Islet precursor cell (in vitro differentiated cells): ENCODE results near the gene MRPL34.

ENCODE experiments used
- DNase-seq: peaks from one replicate; pipeline ENCODE4 v3.0.0-alpha.2; 2018

The MRPL34 gene

DNA sequence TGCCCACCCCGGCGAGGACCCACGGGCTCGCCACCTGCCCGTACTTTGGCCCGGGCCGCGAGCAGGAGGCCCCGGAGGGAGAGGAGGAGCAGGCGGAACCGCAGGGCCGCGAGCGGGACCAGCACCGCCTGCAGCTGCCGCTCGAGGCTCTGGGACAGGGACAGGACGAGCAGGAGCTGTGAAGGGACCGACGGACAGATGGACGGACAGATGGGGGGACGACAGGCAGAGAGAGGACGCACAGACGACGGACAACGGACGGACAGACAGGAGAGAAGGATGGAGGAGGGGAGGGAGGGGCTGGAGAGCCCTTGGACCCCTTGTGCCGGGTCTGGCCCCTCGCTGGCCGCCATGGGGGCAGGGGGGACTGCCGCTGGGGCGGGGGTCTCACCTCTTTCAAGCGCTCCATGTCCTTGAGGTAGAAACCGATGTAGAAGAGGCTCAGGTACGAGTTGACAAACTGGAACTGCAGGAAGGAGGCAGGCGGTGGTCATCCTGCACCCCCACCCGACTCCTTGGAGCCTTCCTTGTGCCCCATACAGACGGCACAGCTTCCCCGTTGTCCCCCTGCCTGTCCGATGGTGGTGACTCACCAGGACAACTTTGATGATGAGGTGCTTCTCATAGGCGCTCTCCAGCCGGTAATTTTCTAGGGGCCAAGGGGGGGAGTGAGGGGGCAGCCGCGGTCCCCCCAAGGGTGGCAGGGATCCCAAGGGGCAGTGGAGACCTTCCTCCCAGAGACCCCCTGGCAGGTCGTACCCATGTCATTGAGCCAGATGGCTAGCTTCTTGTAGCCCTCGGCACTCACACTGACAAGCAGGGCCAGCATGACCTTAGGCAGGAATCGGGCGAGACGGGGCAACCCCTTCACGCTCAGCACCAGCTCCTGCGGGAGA is 23.9 kb downstream of the MRPL34 start:
- no peak for DNase-seq

DNA sequence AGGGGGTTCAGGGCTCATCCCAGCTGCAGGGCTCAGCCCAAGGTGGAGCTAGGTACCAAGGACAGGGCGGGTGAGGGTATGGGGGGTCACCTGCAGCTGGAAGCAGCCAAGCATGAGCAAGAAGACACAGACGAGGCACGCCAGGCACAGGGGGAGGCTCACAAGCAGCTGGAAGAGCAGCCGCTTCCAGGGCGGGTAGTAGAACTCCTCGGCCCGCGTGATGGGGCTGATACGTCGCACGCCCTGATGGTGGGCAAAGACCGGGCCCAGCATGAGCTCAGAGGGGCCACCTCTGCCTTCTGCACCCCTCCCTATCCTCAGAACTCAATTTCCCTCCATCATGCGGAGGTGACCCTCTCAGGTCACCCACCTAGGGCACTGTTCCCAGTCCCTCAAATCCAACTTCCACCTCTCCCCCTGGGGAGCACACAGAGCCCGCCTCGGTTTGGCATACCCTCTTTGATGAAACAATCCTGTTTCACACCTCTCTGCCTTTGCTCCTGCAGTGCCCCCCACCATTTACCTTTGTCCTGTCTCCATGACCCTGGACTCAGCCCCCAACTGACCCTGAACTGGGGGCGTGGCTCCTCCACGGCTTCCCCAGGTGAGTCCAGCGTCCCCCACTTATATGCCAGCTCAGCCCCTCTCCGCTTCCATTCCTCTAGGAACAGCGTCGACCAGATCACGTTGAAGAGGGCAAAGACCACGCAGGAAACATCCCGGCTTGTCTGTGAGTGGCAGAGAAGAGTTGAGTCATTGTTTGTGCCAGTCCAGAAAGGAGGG is 24.8 kb downstream of the MRPL34 start:
- no peak for DNase-seq

- DNase-seq, result no peak
These were observed 25.4 kb downstream of the MRPL34 start for GRCh38 chr19:17331045-17331558.

DNA sequence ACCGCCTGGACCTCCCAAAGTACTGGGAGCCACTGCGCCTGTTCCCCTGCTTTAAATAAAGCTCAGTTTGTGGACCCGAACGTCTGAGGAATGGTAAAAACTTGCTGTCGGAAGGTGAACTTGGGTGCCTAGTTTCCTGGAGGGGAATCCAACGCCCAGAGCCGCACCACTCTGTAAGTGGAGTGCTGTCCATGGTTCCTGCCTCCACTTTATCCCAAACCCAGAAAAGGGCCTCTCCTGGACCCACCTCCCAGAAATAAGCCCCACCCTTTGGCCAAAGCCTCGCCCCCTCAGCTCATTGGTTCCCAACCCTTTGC is 26.6 kb downstream of the MRPL34 start:
- no peak for DNase-seq

DNA sequence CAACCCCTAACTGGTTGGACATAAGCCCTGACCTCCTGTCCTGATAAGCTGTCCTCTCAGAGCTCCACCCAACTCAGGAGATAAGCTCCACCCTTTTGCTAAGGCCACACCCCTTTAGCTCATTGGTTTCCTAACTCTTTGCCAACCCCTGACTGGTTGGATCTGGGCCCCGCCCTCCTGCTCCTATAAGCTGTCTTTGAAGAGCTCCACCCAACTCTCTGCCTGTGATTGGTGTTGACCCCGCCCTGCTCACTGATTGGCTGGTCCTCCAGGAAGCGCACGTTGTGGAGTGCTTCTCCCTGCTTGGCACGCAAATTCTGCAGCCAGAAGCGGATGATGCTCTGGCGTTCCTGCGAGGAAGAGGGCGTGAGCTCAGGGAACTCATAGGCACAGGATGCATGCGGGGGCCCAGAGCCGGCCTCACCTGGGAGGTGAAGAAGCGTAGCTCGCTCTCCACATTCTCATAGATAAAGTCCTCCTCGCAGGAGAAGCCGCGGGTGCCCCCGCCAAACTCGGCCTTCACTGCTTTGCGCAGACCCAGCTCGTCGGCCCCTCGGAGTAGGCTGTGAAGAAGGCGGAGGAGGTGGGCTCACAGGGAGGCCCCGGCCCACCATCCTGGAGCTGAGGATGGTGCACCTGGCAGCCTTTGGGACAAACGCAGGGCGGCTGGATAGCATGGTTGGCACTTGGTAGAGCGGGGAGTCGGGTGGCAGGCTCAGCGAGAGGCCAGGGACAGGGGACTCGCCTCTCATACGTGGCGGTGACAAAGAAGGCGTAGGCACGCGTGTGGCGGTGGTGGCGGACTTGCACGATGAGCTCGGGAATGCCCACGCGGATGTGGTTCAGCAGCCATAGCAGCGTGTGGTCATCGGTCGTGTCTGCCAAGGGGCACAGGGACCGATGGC is 27.3 kb downstream of the MRPL34 start:
- DNase-seq, result peak; percentile 81

DNA sequence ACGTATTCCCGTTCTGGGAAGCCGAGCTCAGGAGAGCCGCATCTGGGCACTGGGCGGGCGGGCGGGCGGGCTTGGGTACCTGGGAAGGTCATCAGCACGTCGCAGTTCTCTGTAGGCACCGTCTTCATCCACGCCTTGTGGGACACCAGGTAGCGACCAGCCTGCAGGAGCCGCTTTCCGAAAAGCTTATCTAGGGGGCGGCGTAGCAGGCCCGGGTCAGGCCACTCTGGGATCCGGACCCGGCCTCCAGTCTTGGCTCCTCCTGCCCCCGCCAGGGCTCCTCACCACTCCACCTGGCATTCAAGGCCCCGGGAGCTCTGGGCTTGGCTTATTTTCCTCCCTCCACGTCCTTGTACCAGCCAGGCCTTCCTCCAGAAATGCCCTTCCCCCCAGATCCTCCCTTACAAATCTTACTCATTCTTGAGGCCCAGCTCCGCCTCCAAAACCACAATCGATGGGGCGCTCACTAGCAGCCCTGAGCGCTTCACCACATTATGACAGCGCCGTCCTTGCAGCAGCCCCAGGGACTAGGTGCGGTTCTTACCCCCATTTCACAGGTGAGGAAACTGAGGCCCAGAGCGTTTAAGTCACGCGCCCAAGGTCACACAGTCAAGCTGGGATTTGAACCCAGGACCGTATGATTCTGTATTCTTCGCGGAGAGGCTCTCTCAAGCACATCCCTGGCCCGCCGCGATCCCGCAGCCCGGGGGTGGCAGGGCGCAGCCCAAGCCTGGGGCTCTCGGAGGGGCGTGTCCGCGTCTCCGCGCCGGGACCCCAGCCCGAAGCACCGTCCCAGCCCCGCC is 28.1 kb downstream of the MRPL34 start:
- DNase-seq, result no peak

DNA sequence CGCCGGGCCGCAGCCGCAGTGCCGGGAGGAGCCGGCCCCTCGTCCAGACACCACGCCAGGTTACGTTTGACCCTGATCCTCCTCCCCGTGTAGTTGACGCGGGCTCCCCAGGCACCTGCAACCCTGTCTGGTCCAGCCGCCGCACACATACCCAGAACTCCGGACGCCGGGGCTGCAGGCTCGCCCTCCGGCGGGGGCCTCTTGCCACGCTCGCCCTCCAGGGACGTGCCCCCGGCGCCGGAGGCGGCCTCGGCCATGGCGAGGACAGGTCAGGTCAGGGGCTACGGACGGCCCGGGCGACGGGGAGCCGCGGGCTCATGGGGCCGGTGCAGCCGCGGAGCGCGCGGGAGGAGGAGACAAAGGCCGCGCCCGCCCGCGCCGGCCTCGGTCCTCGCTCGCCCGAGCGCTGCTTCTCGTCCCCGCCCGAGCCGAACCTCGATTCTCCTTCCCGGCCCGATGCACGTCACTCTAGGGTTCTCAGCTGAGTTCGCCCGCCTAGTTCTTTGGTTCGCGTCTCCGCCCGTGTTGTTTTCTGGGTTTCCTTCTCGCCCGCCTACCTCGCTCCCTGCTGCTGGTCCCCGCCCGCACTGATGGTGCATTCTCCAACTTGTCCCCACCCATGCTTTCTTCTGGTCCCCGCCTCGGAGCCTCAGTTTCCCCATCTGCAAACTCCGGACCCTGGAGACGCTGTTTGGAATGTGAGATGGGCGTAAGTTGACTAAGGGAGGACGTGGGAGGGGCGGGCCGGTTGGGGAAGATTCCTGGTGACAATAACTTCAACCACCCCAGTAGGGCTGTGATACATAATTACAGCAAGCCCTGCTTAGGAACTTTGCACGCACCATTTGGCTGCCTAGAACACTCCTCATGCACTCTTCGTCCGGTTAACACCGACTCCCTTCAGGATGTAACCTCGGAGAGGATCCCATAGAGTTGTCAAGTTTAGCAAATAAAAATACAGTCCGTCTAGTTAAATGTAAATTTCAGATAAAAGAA is 29.0 kb downstream of the MRPL34 start, which contains the start of gene ANO8:
TSS of gene ANO8 (minus strand) at position 442 of the 996 bp plus-strand sequence. CDS start at position 257, 185 bp downstream.
- DNase-seq, result peak; percentile 98

GRCh38 chr19:17335575-17335974 is 29.9 kb downstream of the MRPL34 start:
- no peak for DNase-seq

GRCh38 chr19:17336872-17337674 is 31.4 kb downstream of the MRPL34 start, which contains the start of gene GTPBP3:
GTPBP3 (plus strand) TSS chr19:17337553; CDS start chr19:17337612, 59 bp downstream.
- peak; percentile 99 for DNase-seq

DNA sequence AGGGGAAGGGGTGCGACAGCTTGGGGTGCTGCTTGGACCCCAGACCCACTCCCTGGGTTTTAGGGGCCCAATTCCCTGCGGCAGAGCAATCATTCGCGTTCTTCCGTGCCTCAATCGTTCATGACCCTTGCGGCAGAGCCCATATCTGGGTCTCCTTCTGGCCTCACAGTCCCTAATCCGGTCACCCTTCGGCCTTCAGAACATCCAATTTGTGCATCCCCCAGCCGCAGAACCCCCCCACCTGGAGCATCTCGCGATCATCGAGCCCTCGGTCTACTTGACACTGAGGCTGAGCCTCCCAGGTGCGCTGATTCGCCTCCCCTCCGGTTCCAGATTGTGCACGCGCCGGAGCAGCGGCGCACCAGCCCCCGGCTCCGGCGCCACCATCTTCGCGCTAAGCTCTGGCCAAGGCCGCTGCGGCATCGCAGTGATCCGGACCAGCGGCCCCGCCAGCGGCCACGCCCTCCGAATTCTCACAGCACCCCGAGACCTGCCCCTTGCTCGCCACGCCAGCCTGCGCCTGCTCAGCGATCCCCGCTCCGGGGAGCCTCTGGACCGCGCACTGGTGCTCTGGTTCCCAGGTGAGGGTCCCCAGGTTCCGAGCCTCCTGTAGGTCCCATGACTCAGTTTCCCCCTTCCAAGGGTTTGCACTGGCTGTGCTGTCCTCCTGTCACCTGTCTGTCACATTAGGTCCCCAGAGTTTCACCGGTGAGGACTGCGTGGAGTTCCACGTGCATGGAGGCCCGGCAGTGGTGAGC is 32.2 kb downstream of the MRPL34 start:
- DNase-seq, result no peak

DNA sequence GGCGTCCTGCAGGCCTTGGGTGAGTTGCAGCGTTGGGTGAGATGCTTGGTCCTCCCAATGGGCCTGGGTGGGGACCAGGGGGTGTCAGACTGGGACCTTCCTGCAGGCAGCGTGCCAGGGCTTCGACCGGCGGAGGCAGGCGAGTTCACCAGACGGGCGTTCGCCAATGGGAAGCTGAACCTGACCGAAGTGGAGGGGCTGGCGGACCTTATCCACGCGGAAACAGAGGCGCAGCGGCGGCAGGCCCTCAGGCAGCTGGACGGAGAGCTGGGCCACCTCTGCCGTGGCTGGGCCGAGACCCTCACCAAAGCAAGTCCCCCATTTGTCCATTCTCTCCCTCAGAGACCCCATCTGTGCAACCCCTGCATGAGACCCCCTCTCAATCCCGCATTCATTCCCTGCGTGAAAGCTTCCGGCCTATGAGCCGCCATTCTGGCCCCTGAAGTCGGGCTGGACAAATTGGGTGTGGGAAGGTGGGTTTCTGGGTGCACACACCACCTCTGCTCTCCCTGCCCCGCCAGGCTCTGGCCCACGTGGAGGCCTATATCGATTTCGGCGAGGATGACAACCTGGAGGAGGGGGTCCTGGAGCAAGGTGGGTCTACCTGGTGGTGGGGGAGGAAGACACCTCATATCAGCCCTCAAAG is 32.9 kb downstream of the MRPL34 start:
- DNase-seq, result no peak

DNA sequence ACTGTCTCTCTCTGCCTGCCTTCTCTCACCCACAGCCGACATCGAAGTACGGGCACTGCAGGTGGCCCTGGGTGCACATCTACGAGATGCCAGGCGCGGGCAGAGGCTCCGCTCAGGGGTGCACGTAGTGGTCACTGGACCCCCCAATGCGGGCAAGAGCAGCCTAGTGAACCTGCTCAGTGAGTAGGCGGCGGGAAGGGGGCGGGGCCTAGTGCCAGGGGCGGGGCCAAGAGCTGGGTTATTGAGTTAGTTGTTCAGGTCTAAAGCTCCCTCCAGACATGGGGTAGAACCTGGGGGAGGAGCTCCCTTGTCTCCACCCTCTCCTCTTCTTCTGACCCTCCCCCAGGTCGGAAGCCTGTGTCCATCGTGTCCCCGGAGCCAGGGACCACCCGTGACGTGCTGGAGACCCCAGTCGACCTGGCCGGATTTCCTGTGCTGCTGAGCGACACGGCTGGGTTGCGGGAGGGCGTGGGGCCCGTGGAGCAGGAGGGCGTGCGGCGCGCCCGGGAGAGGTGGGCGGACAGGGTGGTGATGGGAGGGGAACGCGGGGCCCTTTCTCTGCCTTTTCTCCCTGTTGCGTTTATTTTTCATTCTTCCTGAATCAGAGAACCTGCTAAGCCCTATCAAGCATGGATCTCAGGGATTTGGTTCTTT is 33.5 kb downstream of the MRPL34 start:
- peak; percentile 69 for DNase-seq

DNA sequence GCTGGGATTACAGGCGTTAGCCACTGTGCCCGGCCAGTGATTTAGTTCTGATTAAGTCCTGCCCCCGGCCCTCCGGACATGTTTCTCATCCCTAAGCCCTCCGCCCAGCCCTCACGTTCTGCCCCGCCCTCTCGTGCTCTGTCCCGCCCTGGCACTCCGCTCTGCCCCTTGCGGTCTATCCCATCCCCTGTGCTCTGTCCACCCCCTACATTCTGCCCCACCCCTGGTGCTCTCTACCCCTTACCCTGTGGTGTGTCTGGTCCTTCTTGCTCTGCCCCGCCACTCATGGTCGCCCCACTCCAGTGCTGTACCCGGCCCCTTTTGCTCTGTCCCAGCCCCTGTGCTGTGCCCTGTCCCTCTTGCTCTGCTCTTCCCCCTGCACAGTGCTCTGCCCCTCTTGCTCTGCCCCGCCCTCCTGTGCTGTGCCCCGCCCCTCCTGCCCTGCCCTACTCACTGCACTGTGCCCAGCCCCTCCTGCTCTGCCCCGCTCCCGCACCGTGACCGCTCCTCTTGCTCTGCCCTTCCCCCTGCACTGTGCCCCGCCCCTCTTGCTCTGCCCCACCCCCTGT is 34.7 kb downstream of the MRPL34 start:
- DNase-seq, result peak; percentile 87

GRCh38 chr19:17340871-17341357 is 35.2 kb downstream of the MRPL34 start:
- no peak for DNase-seq

DNA sequence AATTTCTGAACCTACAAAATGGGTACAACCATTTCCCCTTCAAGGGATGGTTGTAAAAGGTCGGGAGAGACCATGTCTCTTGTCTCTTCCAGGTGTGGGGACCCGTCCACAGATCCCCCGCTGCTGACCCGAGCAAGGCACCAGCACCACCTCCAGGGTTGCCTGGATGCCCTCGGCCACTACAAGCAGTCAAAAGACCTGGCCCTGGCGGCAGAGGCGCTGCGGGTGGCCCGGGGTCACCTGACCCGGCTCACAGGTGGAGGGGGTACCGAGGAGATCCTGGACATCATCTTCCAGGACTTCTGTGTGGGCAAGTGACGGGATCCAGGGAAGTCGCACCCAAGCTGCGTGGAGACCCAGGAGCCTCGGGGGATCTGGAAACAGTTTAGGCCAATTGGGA is 35.7 kb downstream of the MRPL34 start:
- DNase-seq, result no peak

DNA sequence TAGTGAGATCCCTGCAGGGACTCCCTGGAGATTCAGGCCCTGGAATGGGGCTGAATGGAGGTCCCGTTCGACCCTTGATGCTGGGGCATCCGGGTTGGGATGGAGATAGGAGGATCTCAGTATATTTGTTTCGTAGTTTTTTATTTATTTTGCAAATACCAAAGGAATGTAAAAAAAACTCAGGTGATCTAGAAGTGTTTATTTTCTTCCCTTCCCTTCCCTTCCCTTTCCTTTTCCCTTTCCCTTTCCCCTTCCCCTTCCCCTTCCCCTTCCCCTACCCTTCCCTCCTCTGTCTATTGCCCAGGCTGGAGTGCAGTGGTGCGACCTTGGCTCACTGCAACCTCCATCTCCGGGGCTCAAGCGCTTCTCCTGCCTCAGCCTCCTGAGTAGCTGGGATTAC is 36.2 kb downstream of the MRPL34 start:
- no peak for DNase-seq

GRCh38 chr19:17346109-17346671 is 40.5 kb downstream of the MRPL34 start:
- peak; percentile 80 for DNase-seq
